ENCODE measurements around the gene NR2E1.

Gene NR2E1

GRCh38 chr6:108171918-108172516 lies 6.2 kb downstream of the NR2E1 start:
- DNase-seq: no peak

GRCh38 chr6:108174371-108175175 lies 8.8 kb downstream of the NR2E1 start:
- peak; percentile 55 for DNase-seq

GRCh38 chr6:108175176-108175591 lies 9.4 kb downstream of the NR2E1 start:
- no peak for DNase-seq

- DNase-seq: no peak
Observed at GRCh38 chr6:108175592-108176279, 9.9 kb downstream of the NR2E1 start.

DNA sequence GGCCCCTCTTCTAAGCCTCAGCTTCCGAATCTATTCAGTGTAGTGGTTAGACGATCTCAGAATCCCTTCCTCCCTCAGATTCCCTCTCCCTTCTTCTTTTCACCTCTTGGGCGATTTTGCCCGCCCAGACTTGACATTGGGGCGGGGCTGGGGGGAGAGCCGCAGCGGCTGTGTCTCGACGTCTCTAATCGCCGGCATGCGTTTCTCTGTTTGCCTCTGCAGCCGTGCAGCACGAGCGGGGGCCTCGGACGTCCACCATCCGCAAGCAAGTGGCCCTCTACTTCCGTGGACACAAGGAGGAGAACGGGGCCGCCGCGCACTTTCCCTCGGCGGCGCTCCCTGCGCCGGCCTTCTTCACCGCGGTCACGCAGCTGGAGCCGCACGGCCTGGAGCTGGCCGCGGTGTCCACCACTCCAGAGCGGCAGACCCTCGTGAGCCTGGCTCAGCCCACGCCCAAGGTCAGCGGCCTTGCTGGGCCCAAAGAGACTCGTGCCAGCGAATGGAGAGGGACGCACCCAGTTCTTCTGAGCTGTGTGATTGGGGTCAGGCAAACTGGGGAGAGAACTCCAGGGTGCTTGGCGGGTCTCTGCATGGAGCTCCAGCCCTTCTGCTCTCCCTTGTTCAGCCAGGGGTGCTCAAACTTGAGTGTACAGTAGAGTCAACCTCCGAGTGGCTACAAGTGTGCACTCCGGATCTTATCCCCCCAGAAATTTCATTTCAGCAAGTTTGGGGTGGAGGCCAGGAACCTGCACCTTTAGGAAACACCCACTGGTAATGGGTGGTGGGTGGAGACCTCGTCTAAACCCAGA lies 10.7 kb downstream of the NR2E1 start:
- no peak for DNase-seq

GRCh38 chr6:108179741-108180140 lies 13.9 kb downstream of the NR2E1 start:
- no peak for DNase-seq

GRCh38 chr6:108180266-108180665 lies 14.4 kb downstream of the NR2E1 start:
- DNase-seq: no peak

DNA sequence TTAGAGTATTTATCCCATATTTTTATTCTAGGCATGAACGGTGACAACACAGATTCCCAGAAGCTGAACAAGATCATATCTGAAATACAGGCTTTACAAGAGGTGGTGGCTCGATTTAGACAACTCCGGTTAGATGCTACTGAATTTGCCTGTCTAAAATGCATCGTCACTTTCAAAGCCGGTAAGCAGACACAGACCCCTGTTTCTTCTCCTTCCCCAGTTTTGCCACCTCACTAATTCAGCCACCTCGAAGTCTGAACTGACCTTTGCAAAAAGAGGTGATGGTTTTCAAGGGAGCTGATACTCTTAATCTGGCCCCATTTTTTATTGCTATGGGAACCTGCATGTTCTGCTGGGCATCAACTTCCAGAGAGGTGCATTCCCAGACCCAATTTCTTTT lies 15.0 kb downstream of the NR2E1 start:
- DNase-seq: no peak

DNA sequence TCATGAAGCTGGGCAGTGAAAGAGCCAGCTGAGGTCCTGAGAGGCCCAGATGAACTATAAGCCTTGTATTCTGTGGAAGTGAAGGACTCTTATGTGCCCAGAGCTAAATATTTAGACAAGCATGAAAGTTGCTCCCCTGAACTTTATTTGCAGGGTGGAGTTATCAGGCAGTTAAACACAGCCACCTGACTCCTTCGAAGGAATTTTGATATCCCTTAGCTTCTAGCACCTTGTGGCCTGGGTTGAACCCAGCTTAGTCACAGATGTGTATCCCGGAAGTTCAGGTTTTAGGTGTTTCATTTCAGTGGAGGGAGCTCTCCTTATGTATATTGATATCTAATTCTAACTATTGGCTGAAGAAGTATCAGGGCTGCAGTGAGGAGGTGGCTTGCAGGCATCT lies 20.4 kb downstream of the NR2E1 start:
- DNase-seq: no peak

DNA sequence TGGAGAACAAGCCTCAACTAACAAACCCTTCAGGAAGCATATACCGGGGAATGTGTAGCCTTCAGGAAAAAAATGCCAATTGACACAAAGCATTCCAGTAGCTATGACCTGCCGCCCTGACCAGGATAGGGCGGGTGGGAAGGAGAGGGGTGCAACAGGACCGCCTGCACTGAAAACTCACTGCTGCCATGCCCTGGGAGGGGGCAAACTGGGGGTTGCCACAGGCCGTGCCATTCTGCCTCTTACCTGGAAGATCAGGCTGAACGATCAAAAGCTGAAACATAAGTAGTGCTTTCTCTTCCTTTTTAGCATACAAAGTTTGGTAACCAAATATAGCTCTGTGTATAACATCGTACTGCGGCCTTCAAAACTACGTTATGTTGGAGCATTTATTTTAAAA lies 21.7 kb downstream of the NR2E1 start:
- no peak for DNase-seq

- no peak for DNase-seq
Observed at GRCh38 chr6:108193131-108193530, 27.3 kb downstream of the NR2E1 start.

GRCh38 chr6:108193835-108194234 lies 28.0 kb downstream of the NR2E1 start:
- no peak for DNase-seq

GRCh38 chr6:108194503-108194902 lies 28.7 kb downstream of the NR2E1 start:
- no peak for DNase-seq

DNA sequence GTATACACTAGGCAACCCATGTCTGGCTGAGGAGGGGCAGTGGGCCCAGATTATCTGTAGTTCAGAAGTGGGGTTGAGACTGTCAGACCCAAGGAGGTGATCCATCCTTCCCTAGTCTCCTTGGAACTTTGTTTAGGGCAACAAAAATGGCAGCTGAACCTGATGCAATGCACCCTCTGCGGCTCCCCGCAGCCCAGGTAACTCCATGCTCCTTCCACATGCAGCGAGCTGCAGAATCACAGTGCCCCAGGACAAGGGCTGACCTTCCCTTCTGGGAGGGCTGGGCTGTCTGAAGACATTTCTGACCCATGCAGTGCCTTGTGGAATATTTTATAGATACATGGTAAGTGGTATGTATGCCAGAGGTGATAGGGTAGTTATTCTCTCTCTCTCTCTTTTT lies 29.4 kb downstream of the NR2E1 start:
- DNase-seq: no peak

DNA sequence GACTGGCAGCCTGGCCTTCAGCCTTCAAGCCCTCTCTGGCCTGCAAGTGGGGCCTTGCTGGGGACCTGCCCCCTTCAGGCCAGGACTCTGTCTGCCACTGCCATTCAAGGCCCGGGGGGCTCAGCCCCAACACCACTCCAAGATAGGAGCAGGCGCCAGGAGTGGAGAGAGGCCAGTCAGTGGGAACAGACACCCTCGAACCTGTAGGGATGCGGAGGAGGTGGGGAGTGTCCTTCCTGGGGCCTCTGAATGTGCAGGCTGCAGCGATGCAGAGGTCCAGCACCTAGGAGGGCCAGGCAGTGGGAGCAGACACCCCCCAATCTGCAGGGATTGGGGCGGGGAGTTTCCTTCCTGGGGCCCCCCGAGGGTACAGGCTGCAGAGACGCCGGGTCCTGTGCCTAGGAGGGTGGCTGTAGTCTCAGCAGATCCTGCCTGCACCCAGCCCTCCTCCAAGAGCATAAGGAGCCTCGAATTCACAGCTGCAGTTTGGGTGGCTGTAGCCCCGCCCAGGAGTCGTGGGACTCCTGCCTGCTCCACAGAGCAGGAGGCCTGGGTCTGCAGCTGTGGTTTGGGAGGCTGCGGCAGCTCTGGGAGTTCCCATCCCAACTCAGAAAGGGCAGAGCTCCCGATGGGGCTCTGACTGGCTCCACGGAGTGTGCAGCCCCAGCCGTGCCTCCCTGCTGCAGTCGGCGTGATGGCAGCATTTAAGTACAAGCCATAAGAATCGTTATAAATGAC lies 33.1 kb downstream of the NR2E1 start:
- DNase-seq: no peak

DNA sequence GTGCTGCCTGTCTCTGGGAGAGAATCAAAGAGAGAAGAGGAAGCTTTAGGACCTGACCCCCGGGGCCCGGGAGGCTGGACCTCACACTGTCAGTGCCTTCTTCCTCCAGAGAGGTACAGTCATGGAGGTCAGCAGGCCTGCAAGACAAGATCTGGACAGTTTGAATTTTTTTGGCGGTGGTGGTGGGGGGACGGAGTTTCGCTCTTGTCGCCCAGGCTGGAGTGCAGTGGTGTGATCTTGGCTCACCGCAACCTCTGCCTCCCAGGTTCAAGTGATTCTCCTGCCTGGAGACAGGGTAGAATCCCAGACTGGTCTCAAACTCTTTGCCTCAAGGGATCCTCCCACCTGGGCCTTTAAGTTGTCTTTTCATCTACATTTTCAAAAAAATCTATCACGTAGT lies 34.4 kb downstream of the NR2E1 start:
- no peak for DNase-seq

DNA sequence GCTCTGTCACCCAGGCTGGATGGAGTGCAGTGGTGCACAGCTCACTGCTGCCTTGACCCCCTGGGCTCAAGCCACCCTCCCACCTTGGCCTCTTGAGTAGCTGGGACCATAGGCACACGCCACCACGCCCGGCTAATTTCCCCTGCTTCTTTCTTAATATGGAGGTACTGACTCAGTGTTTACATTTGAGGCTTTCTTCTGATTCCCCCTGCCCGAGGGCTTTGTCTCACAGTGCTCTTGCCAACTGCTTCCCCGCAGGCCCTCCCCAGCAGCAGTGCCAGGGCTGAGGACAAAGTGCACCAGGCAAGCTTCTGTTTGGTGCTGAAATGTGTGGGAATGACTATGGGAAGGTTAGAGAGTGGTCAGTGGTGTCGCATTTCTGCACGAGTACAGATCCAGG lies 34.8 kb downstream of the NR2E1 start:
- DNase-seq: peak; percentile 20

GRCh38 chr6:108203189-108204112 lies 37.6 kb downstream of the NR2E1 start:
- DNase-seq: no peak

- DNase-seq: no peak
Observed at GRCh38 chr6:108207013-108207412, 41.2 kb downstream of the NR2E1 start.

- DNase-seq: no peak
Observed at GRCh38 chr6:108209738-108210137, 43.9 kb downstream of the NR2E1 start.

GRCh38 chr6:108210556-108210955 lies 44.7 kb downstream of the NR2E1 start:
- no peak for DNase-seq

Measured in fibroblast of skin of back (primary cell).